NCI-H748 (cell line): Measurements from ENCODE around the gene TEX13D.
"Not testable (repeated sequence)": the region's sequence is repeated elsewhere in the genome, so short reads cannot be mapped to it uniquely, and the experiment has no call there.

Experiments
- DNase-seq: peaks from one replicate; lab custom pipeline; 2025; ENCODE audit not compliant: unreplicated experiment; lab: John Stamatoyannopoulos, UW

Gene TEX13D

GRCh38 chrX:124332481-124333424 lies at the start of gene TEX13D:
TEX13D (plus strand) TSS chrX:124332660; CDS start chrX:124332918, 258 bp downstream.
- no peak for DNase-seq

GRCh38 chrX:124289443-124289842 lies 43.0 kb upstream of the TEX13D start:
- DNase-seq = peak; percentile 83

- no peak for DNase-seq
Observed at GRCh38 chrX:124293810-124294209, 38.6 kb upstream of the TEX13D start.

- not testable (repeated sequence) for DNase-seq
Observed at GRCh38 chrX:124299323-124299722, 33.1 kb upstream of the TEX13D start.

- no peak for DNase-seq
Observed at GRCh38 chrX:124300405-124300804, 32.1 kb upstream of the TEX13D start.

GRCh38 chrX:124307253-124307907 lies 25.1 kb upstream of the TEX13D start:
- no peak for DNase-seq

GRCh38 chrX:124325732-124326131 lies 6.7 kb upstream of the TEX13D start:
- no peak for DNase-seq

GRCh38 chrX:124328765-124329164 lies 3.7 kb upstream of the TEX13D start:
- DNase-seq = no peak

GRCh38 chrX:124333862-124334261 lies 1.4 kb downstream of the TEX13D start:
- DNase-seq = no peak

- not testable (repeated sequence) for DNase-seq
Observed at GRCh38 chrX:124334555-124334954, 2.1 kb downstream of the TEX13D start.

GRCh38 chrX:124335598-124335997 lies 3.1 kb downstream of the TEX13D start:
- no peak for DNase-seq

GRCh38 chrX:124337916-124338315 lies 5.5 kb downstream of the TEX13D start:
- no peak for DNase-seq

- no peak for DNase-seq
Observed at GRCh38 chrX:124338733-124339514, 6.5 kb downstream of the TEX13D start.

- no peak for DNase-seq
Observed at GRCh38 chrX:124341396-124342132, 9.1 kb downstream of the TEX13D start.

- DNase-seq = no peak
Observed at GRCh38 chrX:124342174-124342867, 9.9 kb downstream of the TEX13D start.

- no peak for DNase-seq
Observed at GRCh38 chrX:124343016-124343415, 10.6 kb downstream of the TEX13D start.

- no peak for DNase-seq
Observed at GRCh38 chrX:124344246-124344645, 11.8 kb downstream of the TEX13D start.

GRCh38 chrX:124346117-124346876 lies 13.8 kb downstream of the TEX13D start, which contains the start of gene SH2D1A:
SH2D1A (plus strand) TSS chrX:124346563; CDS start chrX:124346643, 80 bp downstream.
- no peak for DNase-seq

- DNase-seq = no peak
Observed at GRCh38 chrX:124346877-124347241, 14.4 kb downstream of the TEX13D start.
